DLD1 (cell line): ENCODE results near the gene TOLLIP.

Source experiments
- in situ Hi-C: cut with HindIII; loops from 2 replicates; pipeline ENCODE4 v1.10.0; 2017; ENCODE audit warnings: low sequenced_read_pairs

TOLLIP gene

GRCh38 chr11:1224491-1225385 lies 84.7 kb downstream of the TOLLIP start:
- in situ Hi-C loops: loop anchor here (25.0 kb wide), 2 partner anchors 87 to 312 kb away; partner anchors contain the start of gene CHID1
